HCT116 (cell line): Measurements from ENCODE around the gene ERG. TPM values are rescaled to one million over a fixed set of nuclear protein-coding genes. Genes with fewer than 3 reads are reported as not detected.

Source experiments
- ATAC-seq: fragments of 200-7000 bp; cut with Tn5 transposase; 2 replicates; pipeline ENCODE4 v1.9.1; 2020; ENCODE audit warnings: mild to moderate bottlenecking, moderate library complexity
- BruUV-seq: library from RNA; stranded (reverse); fragments of 400-500 nt; replicated peaks from 2 replicates; lab custom pipeline; 2021; lab: Mats Ljungman, UMichigan
- CTCF ChIA-PET: fragments of 300-600 bp; sonication (Branson Sonifier 250); formaldehyde crosslinking; loops from one replicate; lab custom pipeline; 2021; ENCODE audit warnings: antibody characterized with exemption; lab: Charles Lee
- POLR2A ChIA-PET: fragments of 300-600, 350-600 bp; sonication (Branson Sonifier 250); formaldehyde crosslinking; loops from one replicate; lab custom pipeline; 2021; ENCODE audit warnings: antibody characterized with exemption; lab: Charles Lee
- RAD21 ChIA-PET, 2 experiments: fragments of 300-600 bp; sonication (Branson Sonifier 250); formaldehyde crosslinking; loops; one replicate each; lab custom pipeline; 2023; ENCODE audit warnings: low total read pairs in 2 of 2; ENCODE audit not compliant: uncharacterized antibody in 2 of 2, unreplicated experiment in 2 of 2, low non-redundant PET in 1 of 2; lab: Charles Lee
- DNase-seq: peaks from one replicate; pipeline ENCODE4 v3.0.0-alpha.2; 2010; ENCODE audit warnings: low read depth, low spot score
- H2AFZ ChIP-seq: fragments of 200-600 bp; shearing (Covaris generic), sonication (generic); 2 replicates; pipeline ENCODE4 v1.6.1; 2017; ENCODE audit warnings: low read depth, mixed run types, mixed read lengths, antibody characterized with exemption, low read length; ENCODE audit not compliant: poor library complexity, severe bottlenecking
- H3K27ac ChIP-seq: 2 replicates; pipeline ENCODE4 v1.5.1; 2012; ENCODE audit warnings: low read depth, low read length
- H3K27me3 ChIP-seq: fragments of 200-600 bp; sonication (generic); 2 replicates; pipeline ENCODE4 v1.6.1; 2016; ENCODE audit warnings: mixed run types, low read length, mixed read lengths; ENCODE audit not compliant: insufficient read depth
- H3K36me3 ChIP-seq, 2 experiments: fragments of 200-500 bp in 1 of 2; fragments of 200-600 bp in 1 of 2; sonication (Bioruptor generic) in 1 of 2; sonication (generic) in 1 of 2; 2 replicates each; pipeline versions ENCODE4 v1.5.1 to v1.6.1; 2014 to 2016; ENCODE audit warnings: low read length in 2 of 2, inconsistent platforms in 1 of 2, mixed read lengths in 1 of 2, mixed run types in 1 of 2; ENCODE audit not compliant: insufficient read depth in 2 of 2, control insufficient read depth in 1 of 2
- H3K4me1 ChIP-seq, 2 experiments: fragments of 200-600 bp in 1 of 2; sonication (generic) in 1 of 2; 2 replicates each; pipeline versions ENCODE4 v1.5.1 to v1.6.1; 2012 to 2017; ENCODE audit warnings: low read length in 2 of 2, inconsistent platforms in 1 of 2, mild to moderate bottlenecking in 1 of 2, mixed read lengths in 1 of 2, mixed run types in 1 of 2, moderate library complexity in 1 of 2; ENCODE audit not compliant: insufficient read depth in 2 of 2, control insufficient read depth in 1 of 2
- H3K4me2 ChIP-seq: fragments of 200-600 bp; sonication (generic); 2 replicates; pipeline ENCODE4 v1.6.1; 2017; ENCODE audit warnings: mixed run types, low read length, mixed read lengths
- H3K4me3 ChIP-seq, 2 experiments: fragments of 200-600 bp in 1 of 2; sonication (generic) in 1 of 2; replicated peaks in 1 of 2; 2 replicates each; pipeline ENCODE4 v1.5.1; 2011 to 2016; ENCODE audit warnings: low read length in 2 of 2, control low read depth in 1 of 2, low read depth in 1 of 2, mild to moderate bottlenecking in 1 of 2, mixed read lengths in 1 of 2, mixed run types in 1 of 2
- H3K79me2 ChIP-seq: fragments of 200-600 bp; sonication (generic); 2 replicates; pipeline ENCODE4 v1.6.1; 2017; ENCODE audit warnings: mild to moderate bottlenecking, mixed run types, low read length, moderate library complexity, mixed read lengths; ENCODE audit not compliant: insufficient read depth
- H3K9ac ChIP-seq: fragments of 200-600 bp; sonication (generic); 2 replicates; pipeline ENCODE4 v1.6.1; 2016; ENCODE audit warnings: low read length, mixed read lengths
- H3K9me2 ChIP-seq: fragments of 200-600 bp; sonication (generic), shearing (Covaris generic); 2 replicates; pipeline ENCODE4 v1.6.1; 2017; ENCODE audit warnings: mixed run types, mild to moderate bottlenecking, moderate library complexity; ENCODE audit not compliant: insufficient read depth
- H3K9me3 ChIP-seq, 2 experiments: fragments of 200-500 bp in 1 of 2; fragments of 200-600 bp in 1 of 2; sonication (Bioruptor generic) in 1 of 2; sonication (generic) in 1 of 2; 2 replicates each; pipeline ENCODE4 v1.6.1; 2014 to 2017; ENCODE audit warnings: low read length in 2 of 2, mixed read lengths in 2 of 2, inconsistent platforms in 1 of 2, low read depth in 1 of 2, mild to moderate bottlenecking in 1 of 2, mixed run types in 1 of 2, moderate library complexity in 1 of 2; ENCODE audit not compliant: control insufficient read depth in 1 of 2, insufficient read depth in 1 of 2
- H4K20me1 ChIP-seq: fragments of 200-600 bp; sonication (generic), shearing (Covaris generic); 2 replicates; pipeline ENCODE4 v1.6.1; 2017; ENCODE audit warnings: mixed run types, mild to moderate bottlenecking, moderate library complexity; ENCODE audit not compliant: insufficient read depth
- FOSL1 ChIP-seq: IDR thresholded peaks from 2 replicates; pipeline ENCODE4 v1.6.1; 2012; ENCODE audit warnings: low read depth
- MAX ChIP-seq: IDR thresholded peaks from 2 replicates; pipeline ENCODE4 v1.6.1; 2012
- RAD21 ChIP-seq: IDR thresholded peaks from 2 replicates; pipeline ENCODE4 v1.6.1; 2012; ENCODE audit warnings: low read depth, mild to moderate bottlenecking
- ZFX ChIP-seq: fragments of 450-650 bp; IDR thresholded peaks from 2 replicates; pipeline ENCODE4 v1.6.1; 2017
- intact Hi-C: fragments of 100-400 bp; cut with micrococcal nuclease; formaldehyde crosslinking; loops from 2 replicates; pipeline ENCODE4 v1.10.0; 2022
- total RNA-seq: library from RNA; stranded (reverse); gene quantifications from one replicate; pipeline ENCODE4 v1.2.1, GENCODE V29; 2021; ENCODE audit not compliant: unreplicated experiment
- TF ChIP-seq, protein P1 (sequence below), 3 experiments: fragments of 200-600 bp in 1 of 3; sonication (generic) in 1 of 3; IDR thresholded peaks in 2 of 3; conservative IDR thresholded peaks in 1 of 3; 2 replicates each; pipeline ENCODE4 v1.5.1; 2012 to 2017; ENCODE audit warnings: low read depth in 2 of 3, low read length in 2 of 3, antibody characterized with exemption in 1 of 3, borderline replicate concordance in 1 of 3, control low read depth in 1 of 3, mild to moderate bottlenecking in 1 of 3, mixed read lengths in 1 of 3, mixed run types in 1 of 3, moderate library complexity in 1 of 3; ENCODE audit not compliant: insufficient read depth in 1 of 3
- TF ChIP-seq, protein P2 (sequence below): IDR thresholded peaks from 2 replicates; pipeline ENCODE4 v1.6.1; 2012; ENCODE audit warnings: low read depth

The ERG gene
- total RNA-seq, 1 experiment from 2014 or later = 0.17 TPM

- Histone ChIP-seq H3K27ac (no peak overlapping the region), H4K20me1 (no peaks in the 10 kb centered on the region), H2AFZ (no peak overlapping the region), H3K9me2 (no peaks in the 10 kb centered on the region), H3K9me3 (no peaks in the 10 kb centered on the region)
- no peak for ATAC-seq
- RAD21 ChIA-PET = no interaction called here
- TF ChIP-seq RAD21 (0 out of 2 replicates have a peak, but pooled peaks have one; percentile 27), FOSL1 (no peak)
- TF ChIP-seq, protein P1, sequence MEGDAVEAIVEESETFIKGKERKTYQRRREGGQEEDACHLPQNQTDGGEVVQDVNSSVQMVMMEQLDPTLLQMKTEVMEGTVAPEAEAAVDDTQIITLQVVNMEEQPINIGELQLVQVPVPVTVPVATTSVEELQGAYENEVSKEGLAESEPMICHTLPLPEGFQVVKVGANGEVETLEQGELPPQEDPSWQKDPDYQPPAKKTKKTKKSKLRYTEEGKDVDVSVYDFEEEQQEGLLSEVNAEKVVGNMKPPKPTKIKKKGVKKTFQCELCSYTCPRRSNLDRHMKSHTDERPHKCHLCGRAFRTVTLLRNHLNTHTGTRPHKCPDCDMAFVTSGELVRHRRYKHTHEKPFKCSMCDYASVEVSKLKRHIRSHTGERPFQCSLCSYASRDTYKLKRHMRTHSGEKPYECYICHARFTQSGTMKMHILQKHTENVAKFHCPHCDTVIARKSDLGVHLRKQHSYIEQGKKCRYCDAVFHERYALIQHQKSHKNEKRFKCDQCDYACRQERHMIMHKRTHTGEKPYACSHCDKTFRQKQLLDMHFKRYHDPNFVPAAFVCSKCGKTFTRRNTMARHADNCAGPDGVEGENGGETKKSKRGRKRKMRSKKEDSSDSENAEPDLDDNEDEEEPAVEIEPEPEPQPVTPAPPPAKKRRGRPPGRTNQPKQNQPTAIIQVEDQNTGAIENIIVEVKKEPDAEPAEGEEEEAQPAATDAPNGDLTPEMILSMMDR (IDR thresholded peaks at IDR 0.05 in 2 of 3, conservative IDR thresholded peaks at IDR 0.05 in 1 of 3; ENCODE audit: borderline replicate concordance in 1 of 3, insufficient read depth in 1 of 3, low read depth in 2 of 3, low read length in 2 of 3) = peak in 1 of 3 experiments; percentile 16; a peak in 2 of 6 replicates
- TF ChIP-seq, all 23 proteins: peak for 2
- ChIA-PET POLR2A (no interaction called here), CTCF (interaction anchor here (0.7 kb wide), 1 partner anchor 189 kb away, joined by 3 read pairs; no protein-coding TSS in a partner anchor)
- no peak overlapping the region for H3K4me2 ChIP-seq
- H3K36me3 ChIP-seq = no peaks in the 10 kb centered on the region
- H3K79me2 ChIP-seq = no peaks in the 10 kb centered on the region
- intact Hi-C loops = no loop called here
- H3K27me3 ChIP-seq = peaks cover 9% of the 10 kb centered on the region; the same call in 1 of the 2 replicates
- H3K4me3 ChIP-seq = no peak overlapping the region
- no peak overlapping the region for H3K9ac ChIP-seq
- no peak for DNase-seq
- BruUV-seq = no TSS peak
- no peaks in the 10 kb centered on the region for H3K4me1 ChIP-seq
Observed at GRCh38 chr21:38511662-38512243, 13.5 kb upstream of the ERG start.

DNA sequence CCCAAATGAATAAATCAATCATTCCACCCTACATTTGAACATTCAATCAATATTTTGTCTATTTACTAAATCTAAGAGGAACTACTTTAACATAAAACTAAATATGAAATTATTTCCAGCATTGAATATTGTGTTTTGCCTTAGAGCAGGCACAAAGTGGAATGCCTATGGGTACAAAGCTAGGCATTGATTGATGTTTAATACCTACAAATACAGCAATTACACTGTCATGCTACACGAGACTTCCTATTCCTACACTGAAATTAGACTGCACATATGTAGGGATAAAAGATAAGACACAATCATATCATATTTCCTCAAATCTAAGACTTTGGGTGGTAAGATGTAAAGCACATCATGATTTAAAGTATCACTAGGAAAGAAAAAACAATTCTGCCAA, 12.9 kb upstream of the ERG start:
- CTCF ChIA-PET = no interaction called here
- Histone ChIP-seq H4K20me1 (no peaks in the 10 kb centered on the region), H3K9me2 (no peaks in the 10 kb centered on the region), H3K27ac (no peak overlapping the region), H2AFZ (no peak overlapping the region), H3K4me3 (no peak overlapping the region), H3K9ac (no peak overlapping the region)
- no peak for ATAC-seq
- intact Hi-C loops = no loop called here
- no peak for TF ChIP-seq ZFX
- TF ChIP-seq RAD21 = no peak
- TF ChIP-seq, protein P2, sequence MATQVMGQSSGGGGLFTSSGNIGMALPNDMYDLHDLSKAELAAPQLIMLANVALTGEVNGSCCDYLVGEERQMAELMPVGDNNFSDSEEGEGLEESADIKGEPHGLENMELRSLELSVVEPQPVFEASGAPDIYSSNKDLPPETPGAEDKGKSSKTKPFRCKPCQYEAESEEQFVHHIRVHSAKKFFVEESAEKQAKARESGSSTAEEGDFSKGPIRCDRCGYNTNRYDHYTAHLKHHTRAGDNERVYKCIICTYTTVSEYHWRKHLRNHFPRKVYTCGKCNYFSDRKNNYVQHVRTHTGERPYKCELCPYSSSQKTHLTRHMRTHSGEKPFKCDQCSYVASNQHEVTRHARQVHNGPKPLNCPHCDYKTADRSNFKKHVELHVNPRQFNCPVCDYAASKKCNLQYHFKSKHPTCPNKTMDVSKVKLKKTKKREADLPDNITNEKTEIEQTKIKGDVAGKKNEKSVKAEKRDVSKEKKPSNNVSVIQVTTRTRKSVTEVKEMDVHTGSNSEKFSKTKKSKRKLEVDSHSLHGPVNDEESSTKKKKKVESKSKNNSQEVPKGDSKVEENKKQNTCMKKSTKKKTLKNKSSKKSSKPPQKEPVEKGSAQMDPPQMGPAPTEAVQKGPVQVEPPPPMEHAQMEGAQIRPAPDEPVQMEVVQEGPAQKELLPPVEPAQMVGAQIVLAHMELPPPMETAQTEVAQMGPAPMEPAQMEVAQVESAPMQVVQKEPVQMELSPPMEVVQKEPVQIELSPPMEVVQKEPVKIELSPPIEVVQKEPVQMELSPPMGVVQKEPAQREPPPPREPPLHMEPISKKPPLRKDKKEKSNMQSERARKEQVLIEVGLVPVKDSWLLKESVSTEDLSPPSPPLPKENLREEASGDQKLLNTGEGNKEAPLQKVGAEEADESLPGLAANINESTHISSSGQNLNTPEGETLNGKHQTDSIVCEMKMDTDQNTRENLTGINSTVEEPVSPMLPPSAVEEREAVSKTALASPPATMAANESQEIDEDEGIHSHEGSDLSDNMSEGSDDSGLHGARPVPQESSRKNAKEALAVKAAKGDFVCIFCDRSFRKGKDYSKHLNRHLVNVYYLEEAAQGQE = no peak
- TF ChIP-seq MAX = no peak
- TF ChIP-seq, all 23 proteins: peak for 0
- no TSS peak for BruUV-seq
- no peak for DNase-seq
- H3K36me3 ChIP-seq = no peaks in the 10 kb centered on the region
- no peaks in the 10 kb centered on the region for H3K4me1 ChIP-seq
- H3K4me2 ChIP-seq = no peak overlapping the region
- POLR2A ChIA-PET = no interaction called here
- H3K9me3 ChIP-seq = no peaks in the 10 kb centered on the region
- no peaks in the 10 kb centered on the region for H3K79me2 ChIP-seq
- H3K27me3 ChIP-seq = peaks cover 9% of the 10 kb centered on the region; the same call in 1 of the 2 replicates
- RAD21 ChIA-PET = no interaction called here
